Calu3 (cell line): ENCODE measurements around the gene SLC6A19. TPM values are rescaled to one million over a fixed set of nuclear protein-coding genes. Genes with fewer than 3 reads are reported as not detected.

Source experiments
- Bru-seq: library from RNA; stranded (reverse); fragments of 400-500 nt; gene quantifications from one replicate; lab custom pipeline; 2021; lab: Mats Ljungman, UMichigan
- BruChase-seq, 2 experiments: library from RNA; stranded (reverse); fragments of 400-500 nt; gene quantifications; one replicate each; lab custom pipeline; 2021; lab: Mats Ljungman, UMichigan
- BruUV-seq: library from RNA; stranded (reverse); fragments of 400-500 nt; replicated peaks from 2 replicates; lab custom pipeline; 2021; lab: Mats Ljungman, UMichigan
- CTCF ChIA-PET: fragments of 300-600 bp; sonication (Branson Sonifier 250); formaldehyde crosslinking; loops from one replicate; lab custom pipeline; 2022; ENCODE audit warnings: antibody characterized with exemption; lab: Charles Lee
- DNase-seq: peaks from one replicate; pipeline ENCODE4 v3.0.0; 2022
- H3K27ac Mint-ChIP-seq: one replicate; pipeline ENCODE4 v1.8.0; 2022; ENCODE audit warnings: mixed read lengths; ENCODE audit not compliant: unreplicated experiment
- H3K27me3 Mint-ChIP-seq: one replicate; pipeline ENCODE4 v1.8.0; 2022; ENCODE audit warnings: mixed read lengths; ENCODE audit not compliant: unreplicated experiment
- H3K36me3 Mint-ChIP-seq: one replicate; pipeline ENCODE4 v1.8.0; 2022; ENCODE audit warnings: mild to moderate bottlenecking, moderate library complexity, mixed read lengths; ENCODE audit not compliant: insufficient read depth, unreplicated experiment
- H3K4me1 Mint-ChIP-seq: one replicate; pipeline ENCODE4 v1.8.0; 2022; ENCODE audit warnings: mild to moderate bottlenecking, low read depth, mixed read lengths; ENCODE audit not compliant: unreplicated experiment
- H3K4me3 Mint-ChIP-seq: one replicate; pipeline ENCODE4 v1.8.0; 2022; ENCODE audit warnings: mild to moderate bottlenecking, low read depth, moderate library complexity, mixed read lengths; ENCODE audit not compliant: unreplicated experiment
- H3K9me3 Mint-ChIP-seq: one replicate; pipeline ENCODE4 v1.8.0; 2022; ENCODE audit warnings: low read depth, mixed read lengths; ENCODE audit not compliant: unreplicated experiment
- CTCF ChIP-seq: fragments of 200-600 bp; IDR thresholded peaks from one replicate; pipeline ENCODE4 v1.8.0; 2022; ENCODE audit warnings: antibody characterized with exemption; ENCODE audit not compliant: unreplicated experiment
- intact Hi-C: fragments of 100-400 bp; cut with micrococcal nuclease; formaldehyde crosslinking; loops from one replicate; pipeline ENCODE4 v1.10.0; 2022; ENCODE audit not compliant: unreplicated experiment
- long read RNA-seq: library from polyadenylated mRNA; stranded (forward); transcript quantifications from one replicate; pipeline ENCODE4 v2.0.0, GENCODE V29; 2022
- total RNA-seq: library from RNA; stranded (reverse); gene quantifications from 2 replicates; pipeline ENCODE4 v1.2.3, GENCODE V29; 2022

SLC6A19 gene
- total RNA-seq (not detected in 2 replicates), Bru-seq, nascent RNA (not detected), BruChase-seq, experiment 1, labeled RNA remaining after a 6-hour chase (percentile 4 among the genes with signal in this experiment), BruChase-seq, experiment 2, labeled RNA remaining after a 2-hour chase (not detected)
- long read RNA-seq = 0 reads

- intact Hi-C loops = loop anchor here (10.0 kb wide), 1 partner anchor 153 kb away; no protein-coding TSS in a partner anchor
- Mint-ChIP-seq H3K36me3 (no peaks in the 10 kb centered on the region), H3K4me1 (no peaks in the 10 kb centered on the region), H3K4me3 (no peak within 1 kb of the TSS), H3K27ac (no peak within 1 kb of the TSS), H3K27me3 (peaks cover 26% of the 10 kb centered on the region), H3K9me3 (no peaks in the 10 kb centered on the region)
- no peak for DNase-seq
- BruUV-seq = no TSS peak
- CTCF ChIA-PET = interaction anchor here (0.5 kb wide), 1 partner anchor 562 kb away, joined by 3 read pairs; no protein-coding TSS in a partner anchor
- TF ChIP-seq CTCF = no peak
Measured at GRCh38 chr5:1201327-1202025, at the start of gene SLC6A19. Gene SLC6A19 (plus strand): TSS chr5:1201595. CDS start chr5:1201651, 56 bp downstream.

GRCh38 chr5:1152156-1152555, 49.2 kb upstream of the SLC6A19 start:
- peaks cover under 1% of the 10 kb centered on the region for H3K9me3 Mint-ChIP-seq
- BruUV-seq = no TSS peak
- no peak overlapping the region for H3K27ac Mint-ChIP-seq
- CTCF ChIA-PET = interaction anchor here (1.8 kb wide), 1 partner anchor 12 kb away, joined by 4 read pairs; no protein-coding TSS in a partner anchor
- no peak for TF ChIP-seq CTCF
- H3K4me3 Mint-ChIP-seq = no peak overlapping the region
- intact Hi-C loops = no loop called here
- DNase-seq = peak; percentile 38
- peaks cover 32% of the 10 kb centered on the region for H3K4me1 Mint-ChIP-seq
- peaks cover 3% of the 10 kb centered on the region for H3K36me3 Mint-ChIP-seq
- H3K27me3 Mint-ChIP-seq = peaks cover 19% of the 10 kb centered on the region

GRCh38 chr5:1152771-1153282, 48.6 kb upstream of the SLC6A19 start:
- CTCF ChIA-PET = interaction anchor here (0.7 to 1.8 kb wide), 2 partner anchors 11 to 13 kb away, joined by 3 to 4 read pairs; no protein-coding TSS in a partner anchor

More at GRCh38 chr5:1152771-1153282, 48.6 kb upstream of the SLC6A19 start:
- Mint-ChIP-seq H3K4me3 (no peak overlapping the region), H3K27me3 (peaks cover 26% of the 10 kb centered on the region), H3K4me1 (peaks cover 38% of the 10 kb centered on the region), H3K36me3 (peaks cover 7% of the 10 kb centered on the region), H3K27ac (no peak overlapping the region), H3K9me3 (peaks cover 7% of the 10 kb centered on the region)
- peak; percentile 43 for DNase-seq
- intact Hi-C loops = no loop called here
- no TSS peak for BruUV-seq
- TF ChIP-seq CTCF = no peak
